Nephron progenitor cell (in vitro differentiated cells): ENCODE data around the gene HNRNPA0.
"Not testable (repeated sequence)": the region's sequence is repeated elsewhere in the genome, so short reads cannot be mapped to it uniquely, and the experiment has no call there.

Experiments
- DNase-seq: peaks from one replicate; pipeline ENCODE4 v3.0.0; 2021
- H3K27ac Mint-ChIP-seq: 2 replicates; pipeline ENCODE4 v1.8.0; 2021; ENCODE audit warnings: mild to moderate bottlenecking, moderate library complexity, mixed read lengths
- H3K27me3 Mint-ChIP-seq: 2 replicates; pipeline ENCODE4 v1.8.0; 2021; ENCODE audit warnings: mild to moderate bottlenecking, low read depth, mixed read lengths; ENCODE audit not compliant: poor library complexity
- H3K36me3 Mint-ChIP-seq: 2 replicates; pipeline ENCODE4 v1.8.0; 2021; ENCODE audit warnings: low read depth, mixed read lengths
- H3K4me1 Mint-ChIP-seq: 2 replicates; pipeline ENCODE4 v1.8.0; 2021; ENCODE audit warnings: mixed read lengths
- H3K4me3 Mint-ChIP-seq: 2 replicates; pipeline ENCODE4 v1.8.0; 2021; ENCODE audit warnings: mild to moderate bottlenecking, moderate library complexity, mixed read lengths
- H3K9me3 Mint-ChIP-seq: 2 replicates; pipeline ENCODE4 v1.8.0; 2021; ENCODE audit warnings: mild to moderate bottlenecking, moderate library complexity, mixed read lengths
- CTCF ChIP-seq: fragments of 200-600 bp; sonication (generic); IDR thresholded peaks from 2 replicates; pipeline ENCODE4 v1.5.0; 2021; ENCODE audit warnings: antibody characterized with exemption

Gene HNRNPA0

GRCh38 chr5:137792303-137792702 is 38.1 kb upstream of the HNRNPA0 start:
- no peak overlapping the region for H3K4me3 Mint-ChIP-seq
- H3K36me3 Mint-ChIP-seq: no peaks in the 10 kb centered on the region
- no peak overlapping the region for H3K27ac Mint-ChIP-seq
- TF ChIP-seq CTCF: no peak
- H3K9me3 Mint-ChIP-seq: no peaks in the 10 kb centered on the region
- no peaks in the 10 kb centered on the region for H3K4me1 Mint-ChIP-seq
- no peak for DNase-seq
- peaks cover 18% of the 10 kb centered on the region for H3K27me3 Mint-ChIP-seq

- DNase-seq: no peak
- Mint-ChIP-seq H3K36me3 (no peaks in the 10 kb centered on the region), H3K4me3 (no peak overlapping the region), H3K9me3 (no peaks in the 10 kb centered on the region), H3K27me3 (peaks cover 23% of the 10 kb centered on the region), H3K27ac (no peak overlapping the region), H3K4me1 (no peaks in the 10 kb centered on the region)
- no peak for TF ChIP-seq CTCF
Observed at GRCh38 chr5:137791799-137792198, 37.6 kb upstream of the HNRNPA0 start.

- DNase-seq: no peak
- Mint-ChIP-seq H3K36me3 (no peaks in the 10 kb centered on the region), H3K4me1 (no peaks in the 10 kb centered on the region), H3K9me3 (no peaks in the 10 kb centered on the region), H3K4me3 (no peak overlapping the region), H3K27me3 (peaks cover 27% of the 10 kb centered on the region), H3K27ac (no peak overlapping the region)
- no peak for TF ChIP-seq CTCF
Observed at GRCh38 chr5:137791387-137791786, 37.2 kb upstream of the HNRNPA0 start.

GRCh38 chr5:137788560-137788959 is 34.4 kb upstream of the HNRNPA0 start:
- Mint-ChIP-seq H3K9me3 (peaks cover 19% of the 10 kb centered on the region), H3K27me3 (peaks cover 31% of the 10 kb centered on the region)
- not testable (repeated sequence) for H3K4me3 Mint-ChIP-seq, H3K36me3 Mint-ChIP-seq, H3K27ac Mint-ChIP-seq, H3K4me1 Mint-ChIP-seq, DNase-seq

- DNase-seq: no peak
- Mint-ChIP-seq H3K9me3 (peaks cover 19% of the 10 kb centered on the region), H3K27me3 (peaks cover 26% of the 10 kb centered on the region), H3K4me1 (no peaks in the 10 kb centered on the region), H3K4me3 (no peak overlapping the region), H3K27ac (no peak overlapping the region), H3K36me3 (no peaks in the 10 kb centered on the region)
- TF ChIP-seq CTCF: no peak
Observed at GRCh38 chr5:137782984-137783536, 28.9 kb upstream of the HNRNPA0 start.

- Mint-ChIP-seq H3K4me3 (no peak overlapping the region), H3K9me3 (peaks cover 19% of the 10 kb centered on the region), H3K4me1 (no peaks in the 10 kb centered on the region), H3K36me3 (no peaks in the 10 kb centered on the region), H3K27me3 (peaks cover 17% of the 10 kb centered on the region), H3K27ac (no peak overlapping the region)
- no peak for TF ChIP-seq CTCF
- DNase-seq: no peak
Observed at GRCh38 chr5:137782055-137782454, 27.9 kb upstream of the HNRNPA0 start.
